ENCODE measurements around the gene VPS18.
A peak's percentile ranks its signal among the peaks of the same experiment; 100 is the strongest.

The VPS18 gene

DNA sequence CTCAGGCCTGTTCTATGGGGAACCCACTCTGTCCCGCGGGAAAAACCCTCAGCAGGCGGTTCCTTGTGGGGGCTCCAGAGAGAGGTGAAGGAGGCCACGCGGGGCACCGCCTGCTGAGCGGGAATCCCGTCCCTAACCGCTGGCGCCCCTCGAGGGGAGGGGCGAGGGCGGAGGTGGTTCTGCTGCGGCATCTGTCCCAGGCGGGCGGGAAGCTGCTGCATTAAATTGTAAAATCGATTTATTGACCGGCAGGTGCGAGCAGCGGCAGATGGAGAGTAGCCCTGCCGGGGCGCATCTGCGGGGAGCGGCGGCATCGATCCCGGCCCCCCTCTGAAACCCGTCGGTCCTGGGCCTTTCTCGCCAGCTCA is 31.2 kb downstream of the VPS18 start:
- no peak overlapping the region for H2AFZ ChIP-seq (ENCODE audit: low read depth, low read length)
- H3K9me3 ChIP-seq (ENCODE audit: low read length) = no peaks in the 10 kb centered on the region
- peak overlapping the region; percentile 28 for H3K4me3 ChIP-seq (ENCODE audit: low read length)
- H3K27me3 ChIP-seq (ENCODE audit: insufficient read depth, low read length) = peaks cover 86% of the 10 kb centered on the region
- H3K4me1 ChIP-seq (ENCODE audit: insufficient read depth, low read length) = peaks cover 47% of the 10 kb centered on the region
- H3K36me3 ChIP-seq (ENCODE audit: insufficient read depth, low read length) = no peaks in the 10 kb centered on the region

DNA sequence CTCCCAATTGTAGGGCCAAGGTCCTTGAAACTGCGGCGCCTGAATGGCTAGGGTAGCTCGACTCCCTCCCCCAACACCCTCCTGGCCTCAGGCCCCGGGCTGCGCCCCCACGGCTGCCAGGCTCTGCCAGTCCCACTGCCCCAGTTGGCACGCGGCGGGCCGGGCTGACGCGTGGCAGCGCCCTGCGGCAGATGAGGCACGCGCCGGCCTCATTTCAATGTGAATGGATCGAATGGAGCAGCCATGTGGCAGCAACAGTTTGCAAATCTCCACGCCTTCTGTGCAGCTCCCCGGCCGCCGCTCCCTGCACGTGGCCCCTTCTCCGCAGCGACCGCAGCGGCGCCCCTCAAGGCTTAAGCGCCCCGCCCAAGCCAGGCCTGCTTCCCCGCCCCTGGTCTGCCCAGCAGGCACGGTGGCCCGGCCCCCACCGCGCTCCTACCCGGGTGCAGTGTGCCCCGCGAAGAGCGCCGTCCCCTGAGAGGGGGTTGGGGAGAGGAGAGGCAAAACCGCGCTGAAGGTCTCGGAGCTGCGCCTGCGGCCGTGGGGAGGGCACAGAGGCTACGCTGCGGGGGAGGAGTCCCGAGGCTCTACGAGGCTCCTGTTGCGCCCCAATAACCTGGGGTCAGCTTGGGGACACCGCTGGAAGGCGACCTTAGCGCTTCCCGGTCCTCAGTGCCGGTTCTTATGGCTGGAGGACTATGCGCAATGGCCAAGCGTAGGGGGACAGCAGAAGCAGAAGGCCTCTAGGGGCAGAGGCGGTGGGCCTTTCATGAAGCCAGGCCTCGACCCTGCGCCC is 31.8 kb downstream of the VPS18 start:
- Histone ChIP-seq H3K9me3 (ENCODE audit: low read length) (no peaks in the 10 kb centered on the region), H2AFZ (ENCODE audit: low read depth, low read length) (no peak overlapping the region), H3K36me3 (ENCODE audit: insufficient read depth, low read length) (no peaks in the 10 kb centered on the region), H3K4me1 (ENCODE audit: insufficient read depth, low read length) (peaks cover 52% of the 10 kb centered on the region), H3K27me3 (ENCODE audit: insufficient read depth, low read length) (peaks cover 86% of the 10 kb centered on the region), H3K4me3 (ENCODE audit: low read length) (peak overlapping the region; percentile 28)

DNA sequence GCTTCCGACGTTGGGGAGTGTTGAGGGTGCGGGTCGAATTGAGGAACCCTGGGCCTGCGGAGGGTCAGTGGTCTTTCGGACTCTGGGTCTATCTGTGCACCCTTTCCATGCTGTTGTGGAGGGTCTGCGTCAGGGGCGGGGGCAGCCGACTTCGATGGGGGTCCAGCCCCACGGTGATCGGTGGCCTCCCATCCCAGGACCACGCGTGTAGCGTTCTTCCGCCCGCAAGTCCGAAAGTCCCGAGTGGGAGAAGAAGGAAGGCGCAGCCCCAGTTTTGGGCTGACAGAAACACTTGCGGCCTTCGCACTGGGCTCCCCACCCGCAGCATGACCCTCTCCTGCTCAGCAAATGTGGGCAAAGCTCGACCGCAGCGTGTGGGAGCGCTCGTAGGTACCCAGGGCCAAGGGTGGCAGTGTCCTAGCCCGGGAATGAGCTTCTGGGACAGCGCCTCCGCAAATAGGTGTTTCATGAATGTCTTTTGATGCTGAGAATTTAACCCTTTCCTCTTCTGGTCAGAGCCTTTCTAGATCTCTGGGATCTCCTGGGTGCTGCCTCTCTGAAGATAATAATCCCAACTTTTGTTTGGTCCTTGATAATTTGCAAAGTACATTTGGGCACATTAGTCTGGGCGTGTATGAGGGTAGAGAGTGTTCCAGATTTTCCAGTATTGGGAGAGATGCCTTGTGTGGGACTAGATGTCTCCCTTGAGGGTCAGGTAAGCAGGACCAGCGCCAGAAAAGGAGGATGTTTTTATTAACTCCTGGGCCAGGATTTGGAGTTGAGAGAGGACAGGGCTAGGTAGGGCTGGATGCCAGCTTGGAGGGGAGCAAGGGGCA is 32.6 kb downstream of the VPS18 start:
- Histone ChIP-seq H3K4me1 (ENCODE audit: insufficient read depth, low read length) (peaks cover 61% of the 10 kb centered on the region), H3K9me3 (ENCODE audit: low read length) (no peaks in the 10 kb centered on the region), H3K36me3 (ENCODE audit: insufficient read depth, low read length) (no peaks in the 10 kb centered on the region), H2AFZ (ENCODE audit: low read depth, low read length) (no peak overlapping the region), H3K27me3 (ENCODE audit: insufficient read depth, low read length) (peaks cover 91% of the 10 kb centered on the region), H3K4me3 (ENCODE audit: low read length) (no peak overlapping the region)

DNA sequence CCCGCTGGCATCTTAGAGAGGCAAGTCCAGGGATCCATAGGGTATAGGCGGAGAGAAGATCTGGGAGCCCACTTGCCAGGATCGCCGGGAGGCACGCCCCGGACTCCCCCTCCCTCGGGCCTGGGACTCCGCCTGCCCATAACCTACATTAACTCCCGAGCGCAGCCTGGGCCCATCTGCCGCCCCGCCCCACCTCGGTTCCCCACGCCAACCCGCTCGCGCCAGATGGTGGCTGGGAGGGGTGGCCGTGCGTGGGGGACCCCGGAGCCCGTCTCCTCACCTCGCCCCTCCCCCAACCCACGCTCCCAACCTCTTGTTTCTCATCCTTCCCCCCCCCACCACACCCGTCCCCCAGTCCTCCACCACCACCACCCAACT is 33.2 kb downstream of the VPS18 start:
- Histone ChIP-seq H3K36me3 (ENCODE audit: insufficient read depth, low read length) (no peaks in the 10 kb centered on the region), H3K4me1 (ENCODE audit: insufficient read depth, low read length) (peaks cover 64% of the 10 kb centered on the region), H2AFZ (ENCODE audit: low read depth, low read length) (no peak overlapping the region), H3K27me3 (ENCODE audit: insufficient read depth, low read length) (peaks cover 90% of the 10 kb centered on the region), H3K9me3 (ENCODE audit: low read length) (no peaks in the 10 kb centered on the region), H3K4me3 (ENCODE audit: low read length) (no peak overlapping the region)

DNA sequence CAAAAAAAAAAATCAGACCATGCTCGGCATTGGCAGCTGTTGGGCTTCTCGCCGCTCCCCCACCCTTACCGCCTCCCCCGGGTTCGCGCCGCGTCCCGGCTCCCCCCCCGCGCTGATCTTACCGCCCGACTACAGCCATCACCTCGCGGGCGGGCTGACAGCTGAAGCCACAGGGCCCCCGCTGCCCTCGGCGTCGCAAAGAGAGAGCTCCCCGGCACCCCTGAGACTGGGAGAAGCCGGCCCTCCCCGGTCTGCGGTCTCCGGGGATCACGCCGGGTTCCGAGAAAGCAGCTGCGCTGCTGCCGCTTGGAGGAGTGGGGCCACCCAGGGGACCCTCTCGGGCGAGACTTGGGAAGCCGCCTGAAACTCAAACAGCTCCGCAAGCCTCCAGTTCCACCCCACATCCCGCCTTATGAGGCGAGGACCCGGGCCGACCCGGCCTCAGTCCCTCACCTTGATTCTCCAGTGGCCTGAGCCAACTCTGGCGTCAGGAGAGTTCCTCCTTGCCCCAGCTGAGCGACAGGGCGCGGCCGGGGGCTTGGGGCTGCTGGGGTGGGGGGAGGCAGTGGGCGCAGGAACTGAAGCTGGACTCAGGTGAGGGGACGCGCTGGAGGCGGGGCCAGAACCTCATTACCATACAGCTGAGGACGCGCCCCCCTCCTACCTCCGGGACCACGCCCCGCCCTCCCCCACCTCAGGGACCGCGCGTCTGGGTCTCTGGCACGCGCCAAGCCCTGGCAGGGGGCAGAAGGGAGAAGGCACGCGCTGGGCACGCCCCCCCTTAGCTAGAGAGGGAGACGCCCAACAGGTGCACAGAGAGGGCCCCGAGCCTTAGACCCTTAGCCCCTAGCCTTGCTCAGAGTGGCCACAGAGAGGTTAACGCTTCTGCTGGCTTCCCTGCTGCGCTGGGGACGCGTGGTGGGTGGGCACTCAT is 33.9 kb downstream of the VPS18 start:
- Histone ChIP-seq H3K4me3 (ENCODE audit: low read length) (peak overlapping the region; percentile 46), H3K27me3 (ENCODE audit: insufficient read depth, low read length) (peaks cover 89% of the 10 kb centered on the region)

DNA sequence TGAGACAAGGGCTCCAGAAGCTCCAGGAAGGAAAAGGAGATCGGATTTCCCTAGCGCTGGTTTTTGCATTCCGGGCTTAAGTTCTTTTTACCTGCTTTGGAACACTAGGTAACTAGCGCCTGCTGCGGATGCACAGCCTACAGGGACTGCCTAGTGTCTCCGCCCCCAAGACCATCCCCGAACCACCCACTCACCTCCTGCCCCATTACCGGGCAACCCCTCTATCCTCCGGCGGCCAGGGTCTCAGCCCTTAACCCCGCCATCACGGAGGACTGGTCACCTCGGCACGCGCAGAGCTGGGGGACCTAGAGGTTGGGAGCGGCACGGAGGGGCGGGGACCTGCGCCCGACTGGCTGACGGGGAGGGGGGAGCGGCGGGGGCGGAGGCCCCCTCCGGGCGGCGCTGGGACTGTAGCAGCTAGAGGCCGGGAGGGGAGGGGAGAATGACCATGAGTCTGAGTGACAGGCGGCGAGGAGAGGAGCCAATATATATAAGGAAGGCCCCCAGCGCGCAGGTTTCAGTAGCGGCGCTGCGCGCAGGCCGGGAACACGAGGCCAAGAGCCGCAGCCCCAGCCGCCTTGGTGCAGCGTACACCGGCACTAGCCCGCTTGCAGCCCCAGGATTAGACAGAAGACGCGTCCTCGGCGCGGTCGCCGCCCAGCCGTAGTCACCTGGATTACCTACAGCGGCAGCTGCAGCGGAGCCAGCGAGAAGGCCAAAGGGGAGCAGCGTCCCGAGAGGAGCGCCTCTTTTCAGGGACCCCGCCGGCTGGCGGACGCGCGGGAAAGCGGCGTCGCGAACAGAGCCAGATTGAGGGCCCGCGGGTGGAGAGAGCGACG is 34.8 kb downstream of the VPS18 start, which contains the start of gene DLL4:
TSS of gene DLL4 (plus strand) at position 520 of the 839 bp plus-strand sequence. CDS start 329 bp downstream, outside the sequence.
- H3K4me1 ChIP-seq (ENCODE audit: insufficient read depth, low read length) = peaks cover 64% of the 10 kb centered on the region

More for the DNA sequence above, 33.9 kb downstream of the VPS18 start:
- H3K9me3 ChIP-seq (ENCODE audit: low read length) = no peaks in the 10 kb centered on the region
- peaks cover 64% of the 10 kb centered on the region for H3K4me1 ChIP-seq (ENCODE audit: insufficient read depth, low read length)
- peak overlapping the region; percentile 80 for H2AFZ ChIP-seq (ENCODE audit: low read depth, low read length)
- no peaks in the 10 kb centered on the region for H3K36me3 ChIP-seq (ENCODE audit: insufficient read depth, low read length)

DNA sequence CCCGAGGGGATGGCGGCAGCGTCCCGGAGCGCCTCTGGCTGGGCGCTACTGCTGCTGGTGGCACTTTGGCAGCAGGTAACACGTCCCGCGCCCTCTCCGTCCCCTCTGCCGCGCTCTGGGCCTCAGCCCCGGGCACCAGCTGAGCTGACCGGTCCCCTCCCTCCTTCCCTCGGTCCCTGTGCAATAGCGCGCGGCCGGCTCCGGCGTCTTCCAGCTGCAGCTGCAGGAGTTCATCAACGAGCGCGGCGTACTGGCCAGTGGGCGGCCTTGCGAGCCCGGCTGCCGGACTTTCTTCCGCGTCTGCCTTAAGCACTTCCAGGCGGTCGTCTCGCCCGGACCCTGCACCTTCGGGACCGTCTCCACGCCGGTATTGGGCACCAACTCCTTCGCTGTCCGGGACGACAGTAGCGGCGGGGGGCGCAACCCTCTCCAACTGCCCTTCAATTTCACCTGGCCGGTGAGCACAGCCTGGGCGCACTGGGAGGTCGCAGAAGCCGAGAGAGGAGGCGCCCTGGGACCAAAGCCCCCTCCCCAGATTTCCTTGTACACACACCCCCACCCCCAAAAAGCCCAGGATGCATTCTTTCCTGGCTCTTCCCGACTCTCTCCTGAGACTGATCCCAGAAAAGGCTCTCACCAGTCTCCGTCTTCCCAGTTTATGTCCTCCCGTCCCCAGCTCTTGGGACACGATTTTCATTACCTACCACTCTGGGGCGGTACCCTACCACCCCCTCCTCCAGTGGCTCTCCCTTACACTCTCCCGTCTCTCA is 35.6 kb downstream of the VPS18 start:
- Histone ChIP-seq H3K36me3 (ENCODE audit: insufficient read depth, low read length) (no peaks in the 10 kb centered on the region), H2AFZ (ENCODE audit: low read depth, low read length) (peak overlapping the region; percentile 80), H3K27me3 (ENCODE audit: insufficient read depth, low read length) (peaks cover 79% of the 10 kb centered on the region), H3K4me3 (ENCODE audit: low read length) (peak overlapping the region; percentile 46), H3K9me3 (ENCODE audit: low read length) (no peaks in the 10 kb centered on the region), H3K4me1 (ENCODE audit: insufficient read depth, low read length) (peaks cover 64% of the 10 kb centered on the region)

More for the DNA sequence above, 34.8 kb downstream of the VPS18 start, which contains the start of gene DLL4:
- Histone ChIP-seq H3K36me3 (ENCODE audit: insufficient read depth, low read length) (no peaks in the 10 kb centered on the region), H3K27me3 (ENCODE audit: insufficient read depth, low read length) (peaks cover 85% of the 10 kb centered on the region), H2AFZ (ENCODE audit: low read depth, low read length) (peak within 1 kb of the TSS; percentile 80), H3K4me3 (ENCODE audit: low read length) (peak within 1 kb of the TSS; percentile 46), H3K9me3 (ENCODE audit: low read length) (no peaks in the 10 kb centered on the region)

DNA sequence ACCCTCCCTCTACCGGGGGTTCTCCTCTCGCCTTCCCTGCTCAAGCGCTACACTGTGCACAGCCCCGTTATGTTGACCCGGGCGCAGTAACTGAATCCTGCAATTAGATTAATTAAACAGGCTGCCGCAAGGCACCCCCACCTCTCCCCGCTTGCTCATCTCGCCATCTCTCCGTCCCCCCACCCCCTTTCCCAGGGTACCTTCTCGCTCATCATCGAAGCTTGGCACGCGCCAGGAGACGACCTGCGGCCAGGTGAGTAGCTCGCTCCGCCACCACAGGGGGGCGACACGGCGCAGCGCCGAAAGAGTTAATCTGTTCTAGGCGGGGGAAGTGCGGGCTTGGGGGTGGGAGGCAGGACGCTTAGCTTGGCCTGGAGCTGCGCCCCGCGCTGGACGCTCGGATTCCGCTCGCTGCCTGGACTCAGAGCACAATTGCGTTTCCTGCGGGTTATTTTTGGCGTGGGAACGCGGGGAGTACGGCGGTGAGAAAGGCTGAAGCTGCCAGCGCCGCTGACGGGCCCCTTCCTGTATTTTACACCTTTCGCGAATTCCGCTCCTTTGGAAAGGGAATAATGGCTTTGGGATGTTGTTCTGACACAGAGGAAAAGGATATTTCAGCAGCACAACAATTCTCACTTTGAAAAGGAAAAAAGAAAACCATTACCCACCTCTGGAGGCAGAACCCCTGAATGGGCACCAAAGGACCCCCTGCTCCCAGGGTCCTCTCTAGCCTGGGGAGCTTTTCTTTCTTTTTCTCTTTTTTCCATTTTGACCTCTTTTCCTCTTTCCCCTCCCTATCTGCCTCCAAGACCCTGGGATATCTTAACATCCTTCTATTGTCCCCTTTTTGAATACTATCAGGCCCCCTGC is 36.4 kb downstream of the VPS18 start:
- Histone ChIP-seq H3K36me3 (ENCODE audit: insufficient read depth, low read length) (no peaks in the 10 kb centered on the region), H3K9me3 (ENCODE audit: low read length) (no peaks in the 10 kb centered on the region), H3K27me3 (ENCODE audit: insufficient read depth, low read length) (peaks cover 71% of the 10 kb centered on the region), H2AFZ (ENCODE audit: low read depth, low read length) (no peak overlapping the region), H3K4me1 (ENCODE audit: insufficient read depth, low read length) (peaks cover 59% of the 10 kb centered on the region), H3K4me3 (ENCODE audit: low read length) (peak overlapping the region; percentile 46)

DNA sequence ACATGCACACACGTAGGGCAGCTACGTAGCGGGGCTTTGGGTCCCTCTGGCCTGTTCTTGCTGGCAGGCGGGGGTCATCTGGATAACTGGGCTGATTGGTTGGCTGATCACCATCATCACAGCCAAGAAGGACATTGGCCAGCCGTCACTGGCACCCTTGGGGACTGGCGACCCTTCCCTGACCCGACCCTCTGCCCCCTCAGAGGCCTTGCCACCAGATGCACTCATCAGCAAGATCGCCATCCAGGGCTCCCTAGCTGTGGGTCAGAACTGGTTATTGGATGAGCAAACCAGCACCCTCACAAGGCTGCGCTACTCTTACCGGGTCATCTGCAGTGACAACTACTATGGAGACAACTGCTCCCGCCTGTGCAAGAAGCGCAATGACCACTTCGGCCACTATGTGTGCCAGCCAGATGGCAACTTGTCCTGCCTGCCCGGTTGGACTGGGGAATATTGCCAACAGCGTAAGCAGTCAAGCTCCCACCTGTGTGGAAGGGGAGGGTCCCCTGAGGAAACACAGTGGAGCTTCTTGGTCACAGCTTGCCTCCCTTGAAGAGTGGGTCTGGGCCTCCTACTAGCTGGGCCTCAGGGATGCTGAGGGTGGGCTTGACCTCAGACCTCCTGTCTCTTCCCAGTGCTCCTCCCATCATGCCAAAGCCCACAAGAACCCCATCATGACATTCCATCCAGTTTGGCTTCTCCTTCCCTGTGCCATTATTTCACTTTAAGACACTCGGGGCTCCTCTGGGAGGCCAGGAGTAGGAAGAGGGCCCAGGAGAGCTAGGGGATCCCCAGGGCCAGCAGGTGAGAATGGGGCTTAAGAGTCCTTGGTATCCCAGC is 37.3 kb downstream of the VPS18 start:
- H3K27me3 ChIP-seq (ENCODE audit: insufficient read depth, low read length) = peaks cover 63% of the 10 kb centered on the region
- H2AFZ ChIP-seq (ENCODE audit: low read depth, low read length) = no peak overlapping the region
- no peaks in the 10 kb centered on the region for H3K36me3 ChIP-seq (ENCODE audit: insufficient read depth, low read length)
- peaks cover 50% of the 10 kb centered on the region for H3K4me1 ChIP-seq (ENCODE audit: insufficient read depth, low read length)
- peak overlapping the region; percentile 34 for H3K4me3 ChIP-seq (ENCODE audit: low read length)
- no peaks in the 10 kb centered on the region for H3K9me3 ChIP-seq (ENCODE audit: low read length)

DNA sequence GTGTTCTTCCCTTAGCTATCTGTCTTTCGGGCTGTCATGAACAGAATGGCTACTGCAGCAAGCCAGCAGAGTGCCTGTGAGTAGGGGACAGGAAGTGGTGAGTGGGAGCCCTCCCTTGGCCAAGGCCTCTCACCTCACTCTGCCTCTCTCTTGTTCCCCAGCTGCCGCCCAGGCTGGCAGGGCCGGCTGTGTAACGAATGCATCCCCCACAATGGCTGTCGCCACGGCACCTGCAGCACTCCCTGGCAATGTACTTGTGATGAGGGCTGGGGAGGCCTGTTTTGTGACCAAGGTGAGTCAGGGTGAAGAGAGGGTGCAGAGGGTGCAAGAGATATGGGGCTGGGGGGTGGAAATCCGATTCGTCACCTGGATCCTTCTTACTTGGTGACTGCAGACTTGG is 37.9 kb downstream of the VPS18 start:
- Histone ChIP-seq H3K9me3 (ENCODE audit: low read length) (no peaks in the 10 kb centered on the region), H2AFZ (ENCODE audit: low read depth, low read length) (no peak overlapping the region), H3K36me3 (ENCODE audit: insufficient read depth, low read length) (no peaks in the 10 kb centered on the region), H3K4me3 (ENCODE audit: low read length) (no peak overlapping the region), H3K4me1 (ENCODE audit: insufficient read depth, low read length) (peaks cover 45% of the 10 kb centered on the region), H3K27me3 (ENCODE audit: insufficient read depth, low read length) (peaks cover 56% of the 10 kb centered on the region)

Data from neuron (in vitro differentiated cells).